HepG2 (cell line): ENCODE measurements around the gene LHFPL2. TPM values are rescaled to one million over a fixed set of nuclear protein-coding genes. Genes with fewer than 3 reads are reported as not detected.
A peak's percentile ranks its signal among the peaks of the same experiment; 100 is the strongest.

Experiments used
- ATAC-seq: fragments of 200-7000 bp; cut with Tn5 transposase; 3 replicates; pipeline ENCODE4 v1.9.1; 2020; ENCODE audit warnings: mild to moderate bottlenecking, moderate library complexity
- BruUV-seq: library from RNA; stranded (reverse); fragments of 400-500 nt; replicated peaks from 2 replicates; lab custom pipeline; 2021; lab: Mats Ljungman, UMichigan
- CTCF ChIA-PET: fragments of 300-600 bp; formaldehyde crosslinking; extraction: SDS; loops from one replicate; lab custom pipeline; 2021; ENCODE audit warnings: low total read pairs, inconsistent platforms, low intra/inter-chr PET ratio; lab: Yijun Ruan, JAX
- POLR2A ChIA-PET: fragments of 350-600 bp; sonication (Branson Sonifier 250); formaldehyde crosslinking; loops from one replicate; lab custom pipeline; 2020; ENCODE audit warnings: antibody characterized with exemption, inconsistent platforms; lab: Yijun Ruan, JAX
- DNase-seq: peaks from one replicate; pipeline ENCODE4 v3.0.0-alpha.2; 2015; ENCODE audit warnings: low spot score
- FAIRE-seq: peaks from 3 replicates; lab custom pipeline; 2011; peaks lifted over from hg19 to GRCh38; lab: Jason Lieb, UNC
- H2AFZ ChIP-seq: one replicate; pipeline ENCODE4 v1.6.1; 2011; ENCODE audit warnings: low read length, inconsistent platforms
- H3K27ac ChIP-seq: fragments of 300-600 bp; 3 replicates; pipeline ENCODE4 v1.8.0; 2011; ENCODE audit warnings: mixed run types, mild to moderate bottlenecking, mixed read lengths, low read length, inconsistent platforms; ENCODE audit not compliant: insufficient read depth; ENCODE audit errors: extremely low read length
- H3K27me3 ChIP-seq, 2 experiments: fragments of 200-600 bp in 1 of 2; 2 replicates in 1 of 2; 3 replicates in 1 of 2; pipeline versions ENCODE4 v1.6.0 to v1.8.0; 2011; ENCODE audit warnings: low read length in 2 of 2, mild to moderate bottlenecking in 2 of 2, moderate library complexity in 2 of 2, inconsistent platforms in 1 of 2; ENCODE audit not compliant: insufficient read depth in 2 of 2, control insufficient read depth in 1 of 2
- H3K36me3 ChIP-seq, 2 experiments: fragments of 200-600 bp in 1 of 2; replicated peaks in 1 of 2; 2 replicates in 1 of 2; 3 replicates in 1 of 2; pipeline versions ENCODE4 v1.5.1 to v1.8.0; 2011; ENCODE audit warnings: low read length in 2 of 2, inconsistent platforms in 1 of 2; ENCODE audit not compliant: insufficient read depth in 2 of 2, control insufficient read depth in 1 of 2
- H3K4me1 ChIP-seq: 2 replicates; pipeline ENCODE4 v1.5.1; 2012; ENCODE audit warnings: low read length, inconsistent platforms; ENCODE audit not compliant: insufficient read depth
- H3K4me2 ChIP-seq: 2 replicates; pipeline ENCODE4 v1.6.0; 2011; ENCODE audit warnings: low read depth, low read length, inconsistent platforms
- H3K4me3 ChIP-seq, 3 experiments: fragments of 200-600 bp in 1 of 3; sonication (generic), shearing (Covaris generic) in 1 of 3; replicated peaks in 1 of 3; 2 replicates each; pipeline ENCODE4 v1.5.1; 2011 to 2016; ENCODE audit warnings: low read length in 3 of 3, inconsistent platforms in 2 of 3, low read depth in 2 of 3, mild to moderate bottlenecking in 2 of 3, control low read depth in 1 of 3, mixed read lengths in 1 of 3; ENCODE audit not compliant: insufficient read depth in 1 of 3
- H3K79me2 ChIP-seq: one replicate; pipeline ENCODE4 v1.6.1; 2011; ENCODE audit warnings: low read length, inconsistent platforms; ENCODE audit not compliant: insufficient read depth
- H3K9ac ChIP-seq: 2 replicates; pipeline ENCODE4 v1.6.0; 2011; ENCODE audit warnings: mild to moderate bottlenecking, low read depth, low read length, inconsistent platforms; ENCODE audit not compliant: insufficient read depth
- H3K9me3 ChIP-seq: 2 replicates; pipeline ENCODE4 v1.5.1; 2012; ENCODE audit warnings: mild to moderate bottlenecking, low read length
- H4K20me1 ChIP-seq: 2 replicates; pipeline ENCODE4 v1.6.0; 2011; ENCODE audit warnings: inconsistent platforms, mild to moderate bottlenecking, low read length, moderate library complexity; ENCODE audit not compliant: insufficient read depth
- SMC3 ChIP-seq: IDR thresholded peaks from 2 replicates; pipeline ENCODE4 v1.6.1; 2011; ENCODE audit warnings: low read length, improper control_type of control experiment
- TEAD3 ChIP-seq: optimal IDR thresholded peaks from 2 replicates; pipeline ENCODE3; 2016; ENCODE audit warnings: borderline replicate concordance
- ZFP62 ChIP-seq: sonication (generic); formaldehyde crosslinking; IDR thresholded peaks from 2 replicates; pipeline ENCODE4 v1.4.0; 2020; ENCODE audit warnings: missing genetic modification reagents
- WGBS: methylation state at CpG from one replicate; pipeline ENCODE4 v1.1.6; 2017; ENCODE audit warnings: low lambda C conversion rate; 5-methylcytosine and 5-hydroxymethylcytosine counted together
- in situ Hi-C: cut with HindIII; loops from 2 replicates; pipeline ENCODE4 v1.10.0; 2017; ENCODE audit warnings: low pct_unique_long_range_greater_than_20kb; ENCODE audit not compliant: extremely low pct_ligation_motif_present
- intact Hi-C: fragments of 100-400 bp; cut with micrococcal nuclease; formaldehyde crosslinking; loops from one replicate; pipeline ENCODE4 v1.10.0; 2022; ENCODE audit not compliant: unreplicated experiment
- polyA plus RNA-seq, 8 experiments: library from polyadenylated mRNA; depleted of rRNA in 3 of 8; stranded (reverse) in 7 of 8; unstranded in 1 of 8; fragments of >200 nt; fragmentation: Illumina TruSeq in 4 of 8; extraction: Trizol in 4 of 8; gene quantifications; 2 replicates each; pipeline versions ENCODE4 v1.2.1 to v1.2.3, GENCODE V29; 2011 to 2016; ENCODE audit warnings: low read depth in 4 of 8, missing spikeins in 1 of 8, mixed read lengths in 1 of 8; ENCODE audit not compliant: insufficient read depth in 1 of 8
- total RNA-seq, 5 experiments: library from RNA; depleted of rRNA; stranded (reverse); fragments of >200 nt; fragmentation: Illumina TruSeq; extraction: Trizol; gene quantifications; 2 replicates each; pipeline ENCODE4 v1.2.3, GENCODE V29; 2016; ENCODE audit warnings: low read depth in 1 of 5

The LHFPL2 gene
- total and polyA plus RNA-seq, 2 of the 13 experiments (the other 11 are each of a cell fraction or from before 2014, with no cell fraction given), result 6.0 to 20.0 TPM

- no peak overlapping the region for H3K9ac ChIP-seq
- peak; percentile 48; the same call in 2 of the 3 replicates for ATAC-seq
- no peak overlapping the region for H3K4me3 ChIP-seq
- in situ Hi-C loops (no loop called here), intact Hi-C loops (no loop called here)
- no TSS peak for BruUV-seq
- no peak overlapping the region for H3K4me2 ChIP-seq
- H3K27ac ChIP-seq, result no peak overlapping the region
- POLR2A ChIA-PET, result no interaction called here
- DNase-seq, result peak; percentile 15
- H3K36me3 ChIP-seq, result peaks cover 8 to 23% of the 10 kb centered on the region in 2 experiments
- TF ChIP-seq SMC3 (no peak), TEAD3 (CRISPR knock-in tag) (peak; percentile 28)
- TF ChIP-seq, all 625 proteins: peak for 1
- Histone ChIP-seq H3K9me3 (no peaks in the 10 kb centered on the region), H2AFZ (no peak overlapping the region), H3K27me3 (no peaks in the 10 kb centered on the region), H3K4me1 (peaks cover 8% of the 10 kb centered on the region; the same call in 1 of the 2 replicates), H4K20me1 (no peaks in the 10 kb centered on the region), H3K79me2 (peaks cover 4% of the 10 kb centered on the region)
- no peak for FAIRE-seq
- CTCF ChIA-PET, result no interaction called here
Measured at GRCh38 chr5:78496373-78496772, 152.2 kb downstream of the LHFPL2 start.

GRCh38 chr5:78495800-78496199, 152.8 kb downstream of the LHFPL2 start:
- 95% methylated on average over 6 of the region's 6 CpGs for WGBS
- no peak for FAIRE-seq
- Histone ChIP-seq H4K20me1 (no peaks in the 10 kb centered on the region), H3K27ac (no peak overlapping the region), H3K4me3 (no peak overlapping the region), H3K9me3 (no peaks in the 10 kb centered on the region), H3K79me2 (peaks cover 4% of the 10 kb centered on the region), H3K4me2 (no peak overlapping the region), H3K27me3 (no peaks in the 10 kb centered on the region), H3K36me3 (peaks cover 8 to 29% of the 10 kb centered on the region in 2 experiments; a peak in 4 of 5 replicates)
- intact Hi-C loops, result no loop called here
- TF ChIP-seq ZFP62 (CRISPR knock-in tag), result no peak
- TF ChIP-seq, all 625 proteins: peak for 0
- in situ Hi-C loops, result no loop called here
- BruUV-seq, result no TSS peak
- POLR2A ChIA-PET, result no interaction called here
- no peak for ATAC-seq
- CTCF ChIA-PET, result no interaction called here
- no peak for DNase-seq
- no peak overlapping the region for H3K9ac ChIP-seq
- H3K4me1 ChIP-seq, result peaks cover 8% of the 10 kb centered on the region; the same call in 1 of the 2 replicates
- H2AFZ ChIP-seq, result no peak overlapping the region
